ENCODE measurements around the gene NTRK2. TPM values are rescaled to one million over a fixed set of nuclear protein-coding genes. Genes with fewer than 3 reads are reported as not detected.

NTRK2 gene
- total RNA-seq, 4 donors from 2014 or later: 2.6 to 8.5 (median 6.0) TPM

- no peaks in the 10 kb centered on the region for H3K27me3 ChIP-seq
- no peak overlapping the region for H3K4me3 ChIP-seq
- no peak for ATAC-seq
- H3K9me3 ChIP-seq: no peaks in the 10 kb centered on the region
- TF ChIP-seq EP300 (IDR thresholded peaks at IDR 0.05): no peak
- TF ChIP-seq POLR2A (IDR thresholded peaks at IDR 0.05): no peak
- no peak for TF ChIP-seq POLR2AphosphoS5 (IDR thresholded peaks at IDR 0.05)
- no peak for TF ChIP-seq CTCF (IDR thresholded peaks at IDR 0.05)
- H3K27ac ChIP-seq: no peak overlapping the region
- H3K36me3 ChIP-seq: no peaks in the 10 kb centered on the region
- WGBS, 2 donors (ENCODE audit: low coverage in 1 of 2): 80 to 100% methylated on average over 1 of the region's 1 CpG
- H3K4me1 ChIP-seq: no peaks in the 10 kb centered on the region
Measured at GRCh38 chr9:84879631-84880030, 210.1 kb downstream of the NTRK2 start.

DNA sequence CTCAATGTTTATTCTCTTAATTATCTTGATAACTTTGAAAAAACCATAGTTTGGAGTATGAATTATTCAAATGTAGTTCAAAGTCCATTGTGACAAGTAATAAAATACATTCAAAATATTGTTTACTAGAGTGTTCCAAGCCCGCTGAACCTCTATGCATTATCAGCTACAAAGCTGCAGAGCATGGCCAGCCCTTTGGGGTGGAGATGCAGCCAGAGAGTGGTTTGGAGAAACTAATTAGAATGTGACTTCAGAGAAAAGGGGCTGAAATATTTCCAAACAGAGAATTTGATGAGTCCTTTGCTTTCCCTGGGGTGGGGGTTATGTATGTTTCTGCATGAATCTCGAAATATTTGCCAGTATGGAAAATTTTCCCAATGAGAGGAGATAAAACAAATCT lies 211.3 kb downstream of the NTRK2 start:
- no peaks in the 10 kb centered on the region for H3K27me3 ChIP-seq
- no peaks in the 10 kb centered on the region for H3K9me3 ChIP-seq
- WGBS, 2 donors (ENCODE audit: low coverage in 1 of 2): 51 to 65% methylated on average over 2 of the region's 2 CpGs
- no peak overlapping the region for H3K4me3 ChIP-seq
- TF ChIP-seq EP300 (IDR thresholded peaks at IDR 0.05): no peak
- no peak for TF ChIP-seq CTCF (IDR thresholded peaks at IDR 0.05)
- TF ChIP-seq POLR2A (IDR thresholded peaks at IDR 0.05): no peak
- TF ChIP-seq POLR2AphosphoS5 (IDR thresholded peaks at IDR 0.05): no peak
- H3K27ac ChIP-seq: no peak overlapping the region
- H3K36me3 ChIP-seq: no peaks in the 10 kb centered on the region
- no peak for ATAC-seq
- no peaks in the 10 kb centered on the region for H3K4me1 ChIP-seq

- TF ChIP-seq CTCF (IDR thresholded peaks at IDR 0.05) (no peak), POLR2A (IDR thresholded peaks at IDR 0.05) (no peak), EP300 (IDR thresholded peaks at IDR 0.05) (no peak), POLR2AphosphoS5 (IDR thresholded peaks at IDR 0.05) (no peak)
- Histone ChIP-seq H3K36me3 (no peaks in the 10 kb centered on the region), H3K4me3 (no peak overlapping the region), H3K9me3 (no peaks in the 10 kb centered on the region), H3K4me1 (no peaks in the 10 kb centered on the region), H3K27ac (no peak overlapping the region), H3K27me3 (no peaks in the 10 kb centered on the region)
- WGBS, 2 donors (ENCODE audit: low coverage in 1 of 2): 97 to 99% methylated on average over 8 of the region's 8 CpGs
- ATAC-seq: no peak
Measured at GRCh38 chr9:84886866-84887265, 217.3 kb downstream of the NTRK2 start.

DNA sequence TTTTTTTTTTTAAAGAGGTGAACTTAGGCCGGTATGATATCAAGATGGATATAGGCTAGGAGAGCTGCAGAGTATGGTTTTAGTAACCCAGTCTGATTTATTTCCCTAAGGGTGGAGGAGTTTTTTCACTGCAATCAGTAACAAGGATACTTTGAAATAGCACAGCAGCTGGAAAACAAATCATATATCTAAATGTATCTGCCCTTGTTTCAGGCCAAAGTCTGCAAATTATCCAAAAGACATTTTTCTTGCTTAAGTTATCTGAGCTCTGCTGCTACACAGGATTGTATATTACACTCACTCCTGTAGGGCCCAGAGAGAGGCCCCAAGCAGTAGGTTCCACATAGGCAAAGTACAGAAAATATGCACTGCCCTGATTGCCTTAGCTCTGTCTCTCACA lies 222.4 kb downstream of the NTRK2 start:
- ATAC-seq: no peak
- TF ChIP-seq EP300 (IDR thresholded peaks at IDR 0.05): no peak
- TF ChIP-seq CTCF (IDR thresholded peaks at IDR 0.05): no peak
- TF ChIP-seq POLR2AphosphoS5 (IDR thresholded peaks at IDR 0.05): no peak
- TF ChIP-seq POLR2A (IDR thresholded peaks at IDR 0.05): no peak

DNA sequence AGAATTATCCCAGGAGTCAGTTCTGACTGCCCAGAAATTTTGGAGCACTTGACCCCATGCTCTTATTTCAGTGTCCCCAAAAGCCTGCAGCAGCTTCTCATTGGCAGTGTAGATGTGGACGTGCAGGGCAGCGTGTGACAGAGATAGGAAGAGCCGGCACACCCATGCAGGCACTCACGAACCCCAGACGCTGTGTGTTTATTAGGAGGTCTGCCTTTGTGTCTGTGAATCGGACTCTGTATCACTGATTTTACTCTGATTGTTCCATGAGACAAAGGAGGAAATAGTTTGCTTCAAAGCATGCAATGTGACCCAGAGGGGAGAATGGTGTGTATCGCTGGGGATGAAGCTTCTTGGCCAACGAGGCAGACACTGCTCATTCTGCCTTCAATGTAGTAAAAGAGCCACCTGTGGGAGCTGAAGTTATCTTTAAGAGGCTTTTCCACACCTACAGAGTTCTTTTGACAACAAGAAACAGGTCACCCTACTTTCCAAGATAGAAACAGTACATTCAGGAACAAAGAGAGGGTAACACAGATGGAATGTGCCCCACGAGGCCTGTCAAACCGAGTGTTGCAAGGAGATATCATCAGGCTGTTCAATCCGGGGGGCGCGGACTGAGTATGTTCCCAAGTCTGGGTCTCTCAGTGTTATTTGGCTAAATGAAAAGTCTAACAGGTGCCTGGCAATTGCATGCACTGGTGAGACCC lies 224.0 kb downstream of the NTRK2 start:
- no peak for ATAC-seq

More for the DNA sequence above, 222.4 kb downstream of the NTRK2 start:
- H3K27ac ChIP-seq: no peak overlapping the region
- H3K27me3 ChIP-seq: no peaks in the 10 kb centered on the region
- H3K9me3 ChIP-seq: no peaks in the 10 kb centered on the region
- no peak overlapping the region for H3K4me3 ChIP-seq
- no peaks in the 10 kb centered on the region for H3K4me1 ChIP-seq
- H3K36me3 ChIP-seq: no peaks in the 10 kb centered on the region
- 71 to 100% methylated on average over 1 of the region's 1 CpG for WGBS, 2 donors (ENCODE audit: low coverage in 1 of 2)

More for the DNA sequence above, 224.0 kb downstream of the NTRK2 start:
- no peak overlapping the region for H3K4me3 ChIP-seq
- 74 to 79% methylated on average over 7 to 9 of the region's 13 CpGs for WGBS, 2 donors (ENCODE audit: low coverage in 1 of 2)
- H3K4me1 ChIP-seq: no peaks in the 10 kb centered on the region
- H3K27ac ChIP-seq: no peak overlapping the region
- no peaks in the 10 kb centered on the region for H3K36me3 ChIP-seq
- H3K27me3 ChIP-seq: no peaks in the 10 kb centered on the region
- TF ChIP-seq POLR2A (IDR thresholded peaks at IDR 0.05) (no peak), EP300 (IDR thresholded peaks at IDR 0.05) (no peak), CTCF (IDR thresholded peaks at IDR 0.05) (no peak), POLR2AphosphoS5 (IDR thresholded peaks at IDR 0.05) (no peak)
- no peaks in the 10 kb centered on the region for H3K9me3 ChIP-seq

Measured in gastroesophageal sphincter (tissue), 4 donors.